NCI-H446 (cell line): ENCODE data around the gene PTPN3.
A peak's percentile ranks its signal among the peaks of the same experiment; 100 is the strongest.
"Not testable (repeated sequence)": the region's sequence is repeated elsewhere in the genome, so short reads cannot be mapped to it uniquely, and the experiment has no call there.

Experiments used
- DNase-seq, 2 experiments: peaks; one replicate each; lab custom pipeline; 2025; lab: John Stamatoyannopoulos, UW

PTPN3 gene

GRCh38 chr9:109399258-109399767 lies 98.8 kb downstream of the PTPN3 start:
- DNase-seq, result no peak

- no peak for DNase-seq
Observed at GRCh38 chr9:109391176-109391575, 106.9 kb downstream of the PTPN3 start.

GRCh38 chr9:109387856-109388255 lies 110.3 kb downstream of the PTPN3 start:
- DNase-seq, result no peak

- no peak for DNase-seq
Observed at GRCh38 chr9:109387206-109387605, 110.9 kb downstream of the PTPN3 start.

GRCh38 chr9:109385499-109385898 lies 112.6 kb downstream of the PTPN3 start:
- DNase-seq, result no peak

GRCh38 chr9:109383947-109384346 lies 114.2 kb downstream of the PTPN3 start:
- no peak for DNase-seq

- no peak for DNase-seq
Observed at GRCh38 chr9:109383356-109383755, 114.8 kb downstream of the PTPN3 start.

- no peak for DNase-seq
Observed at GRCh38 chr9:109382585-109382984, 115.5 kb downstream of the PTPN3 start.

GRCh38 chr9:109382182-109382581 lies 115.9 kb downstream of the PTPN3 start:
- DNase-seq, result no peak

GRCh38 chr9:109381011-109381729 lies 116.9 kb downstream of the PTPN3 start:
- no peak for DNase-seq

- no peak for DNase-seq
Observed at GRCh38 chr9:109379513-109379912, 118.6 kb downstream of the PTPN3 start.

- DNase-seq, result no peak
Observed at GRCh38 chr9:109378316-109378715, 119.8 kb downstream of the PTPN3 start.

GRCh38 chr9:109372246-109372645 lies 125.9 kb downstream of the PTPN3 start:
- DNase-seq, result no peak

- DNase-seq, result no peak
Observed at GRCh38 chr9:109371374-109371773, 126.7 kb downstream of the PTPN3 start.

GRCh38 chr9:109369285-109369684 lies 128.8 kb downstream of the PTPN3 start:
- DNase-seq, result no peak

GRCh38 chr9:109360771-109361170 lies 137.3 kb downstream of the PTPN3 start:
- DNase-seq, result no peak

- DNase-seq, result not testable (repeated sequence)
Observed at GRCh38 chr9:109358968-109359603, 139.0 kb downstream of the PTPN3 start.

- no peak for DNase-seq
Observed at GRCh38 chr9:109355564-109356297, 142.4 kb downstream of the PTPN3 start.

GRCh38 chr9:109354190-109354589 lies 143.9 kb downstream of the PTPN3 start:
- no peak for DNase-seq

- DNase-seq, result no peak
Observed at GRCh38 chr9:109351032-109351431, 147.1 kb downstream of the PTPN3 start.

GRCh38 chr9:109349421-109349846 lies 148.7 kb downstream of the PTPN3 start:
- DNase-seq, result peak in 1 of 2 experiments; percentile 19

- DNase-seq, result no peak
Observed at GRCh38 chr9:109346904-109347303, 151.2 kb downstream of the PTPN3 start.

- no peak for DNase-seq
Observed at GRCh38 chr9:109344866-109345265, 153.2 kb downstream of the PTPN3 start.
